ENCODE measurements around the gene PATJ. TPM values are rescaled to one million over a fixed set of nuclear protein-coding genes. Genes with fewer than 3 reads are reported as not detected.

The PATJ gene
- total and polyA plus RNA-seq, 2 experiments from 2014 or later = 35.3 to 68.4 TPM

DNA sequence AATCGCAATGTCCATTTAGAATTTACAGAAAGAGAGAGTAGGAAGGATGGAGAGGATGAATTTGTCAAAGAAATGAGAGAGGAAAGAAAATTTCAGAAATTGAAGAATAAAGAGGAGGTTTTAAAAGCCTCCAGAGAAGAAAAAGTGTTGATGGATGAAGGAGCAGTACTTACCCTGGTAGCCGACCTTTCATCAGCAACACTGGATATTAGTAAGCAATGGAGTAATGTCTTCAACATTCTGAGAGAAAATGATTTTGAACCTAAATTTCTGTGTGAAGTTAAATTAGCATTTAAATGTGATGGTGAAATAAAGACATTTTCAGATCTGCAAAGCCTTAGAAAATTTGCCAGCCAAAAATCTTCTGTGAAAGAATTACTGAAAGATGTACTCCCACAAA is 464.9 kb downstream of the PATJ start (continued):
- TF ChIP-seq, protein P1, sequence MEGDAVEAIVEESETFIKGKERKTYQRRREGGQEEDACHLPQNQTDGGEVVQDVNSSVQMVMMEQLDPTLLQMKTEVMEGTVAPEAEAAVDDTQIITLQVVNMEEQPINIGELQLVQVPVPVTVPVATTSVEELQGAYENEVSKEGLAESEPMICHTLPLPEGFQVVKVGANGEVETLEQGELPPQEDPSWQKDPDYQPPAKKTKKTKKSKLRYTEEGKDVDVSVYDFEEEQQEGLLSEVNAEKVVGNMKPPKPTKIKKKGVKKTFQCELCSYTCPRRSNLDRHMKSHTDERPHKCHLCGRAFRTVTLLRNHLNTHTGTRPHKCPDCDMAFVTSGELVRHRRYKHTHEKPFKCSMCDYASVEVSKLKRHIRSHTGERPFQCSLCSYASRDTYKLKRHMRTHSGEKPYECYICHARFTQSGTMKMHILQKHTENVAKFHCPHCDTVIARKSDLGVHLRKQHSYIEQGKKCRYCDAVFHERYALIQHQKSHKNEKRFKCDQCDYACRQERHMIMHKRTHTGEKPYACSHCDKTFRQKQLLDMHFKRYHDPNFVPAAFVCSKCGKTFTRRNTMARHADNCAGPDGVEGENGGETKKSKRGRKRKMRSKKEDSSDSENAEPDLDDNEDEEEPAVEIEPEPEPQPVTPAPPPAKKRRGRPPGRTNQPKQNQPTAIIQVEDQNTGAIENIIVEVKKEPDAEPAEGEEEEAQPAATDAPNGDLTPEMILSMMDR (conservative IDR thresholded peaks at IDR 0.05; ENCODE audit: low read depth in 2 of 2) = no peak

DNA sequence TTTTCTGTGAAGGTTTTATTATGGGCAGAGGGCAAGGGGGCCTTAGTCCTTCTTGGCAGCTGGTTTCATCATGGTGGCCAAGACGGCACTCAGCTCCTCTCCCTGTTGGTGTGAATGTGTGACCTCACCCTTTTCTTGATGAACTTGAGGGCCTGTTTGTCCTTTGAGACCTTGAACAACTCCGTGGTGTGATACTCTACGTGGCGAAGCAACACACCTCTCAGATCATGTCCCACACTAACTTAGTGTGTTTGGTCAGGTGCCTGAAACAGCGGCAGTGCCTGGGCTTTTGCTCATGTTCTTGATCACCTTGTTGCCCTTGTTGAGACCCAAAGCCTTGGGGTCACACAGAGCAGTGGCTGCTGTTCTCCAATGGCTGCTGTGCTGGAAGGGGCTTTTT is 465.8 kb downstream of the PATJ start:
- ATAC-seq (no peak), DNase-seq (ENCODE audit: low spot score) (no peak)
- Histone ChIP-seq H3K27ac (ENCODE audit: low read depth) (peak overlapping the region; percentile 48), H2AFZ (no peak overlapping the region), H3K36me3 (ENCODE audit: insufficient read depth) (peaks cover 82% of the 10 kb centered on the region), H3K4me1 (ENCODE audit: insufficient read depth) (peaks cover 41% of the 10 kb centered on the region), H3K9me2 (ENCODE audit: insufficient read depth) (no peaks in the 10 kb centered on the region), H4K20me1 (replicated peaks; ENCODE audit: insufficient read depth) (peaks cover 70% of the 10 kb centered on the region), H3K27me3 (ENCODE audit: insufficient read depth) (no peaks in the 10 kb centered on the region), H3F3A (replicated peaks; ENCODE audit: low read depth) (peaks cover 83% of the 10 kb centered on the region), H3K79me2 (replicated peaks; ENCODE audit: insufficient read depth) (peaks cover 65% of the 10 kb centered on the region), H3K4me2 (no peak overlapping the region), H3K4me3 (no peak overlapping the region)
- Mint-ChIP-seq H3K27ac (0 out of 2 replicates have a peak overlapping the region, but pooled peaks have one; percentile 31), H3K36me3 (ENCODE audit: low read depth) (peaks cover 98% of the 10 kb centered on the region), H3K4me3 (no peak overlapping the region), H3K4me1 (peaks cover 49% of the 10 kb centered on the region), H3K27me3 (ENCODE audit: insufficient read depth, low read depth, poor library complexity) (peaks cover 64% of the 10 kb centered on the region), H3K9me3 (peaks cover 44% of the 10 kb centered on the region)
- TF ChIP-seq POLR2AphosphoS5 (IDR thresholded peaks at IDR 0.05; ENCODE audit: low read depth) (peak; percentile 55; the same call in 1 of the 2 replicates), NANOG (IDR thresholded peaks at IDR 0.05; ENCODE audit: borderline replicate concordance) (no peak), ZNF114 (CRISPR knock-in tag; IDR thresholded peaks at IDR 0.05) (no peak), ZNF331 (CRISPR knock-in tag; IDR thresholded peaks at IDR 0.05; ENCODE audit: low read depth) (no peak), EZH2 (IDR thresholded peaks at IDR 0.05; ENCODE audit: low read depth, unreplicated experiment) (no peak)
- TF ChIP-seq, protein P1 (conservative IDR thresholded peaks at IDR 0.05; ENCODE audit: low read depth in 2 of 2) = no peak

DNA sequence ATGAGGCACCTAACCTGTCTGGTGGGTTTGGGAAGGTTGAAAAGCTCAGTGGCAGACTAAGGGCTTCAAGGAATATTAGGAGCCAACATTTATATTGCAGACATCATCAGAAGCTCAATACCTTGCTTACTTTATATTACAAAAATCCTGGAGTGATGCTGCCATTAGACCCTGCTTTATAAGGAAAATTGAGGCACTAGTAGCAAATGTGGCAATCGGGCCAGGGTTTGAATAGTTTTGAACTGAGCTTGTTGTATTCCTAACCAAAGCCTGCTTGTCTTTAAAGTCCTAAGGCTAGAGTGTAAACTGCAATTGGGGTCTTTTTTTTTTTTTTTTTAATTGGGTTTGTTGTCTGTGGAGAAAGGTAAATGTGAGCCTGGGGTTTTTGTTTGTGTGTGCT is 466.7 kb downstream of the PATJ start:
- Histone ChIP-seq H3K4me3 (no peak overlapping the region), H3K36me3 (ENCODE audit: insufficient read depth) (peaks cover 73% of the 10 kb centered on the region)
- peaks cover 47% of the 10 kb centered on the region for H3K9me3 Mint-ChIP-seq
- TF ChIP-seq, protein P2, sequence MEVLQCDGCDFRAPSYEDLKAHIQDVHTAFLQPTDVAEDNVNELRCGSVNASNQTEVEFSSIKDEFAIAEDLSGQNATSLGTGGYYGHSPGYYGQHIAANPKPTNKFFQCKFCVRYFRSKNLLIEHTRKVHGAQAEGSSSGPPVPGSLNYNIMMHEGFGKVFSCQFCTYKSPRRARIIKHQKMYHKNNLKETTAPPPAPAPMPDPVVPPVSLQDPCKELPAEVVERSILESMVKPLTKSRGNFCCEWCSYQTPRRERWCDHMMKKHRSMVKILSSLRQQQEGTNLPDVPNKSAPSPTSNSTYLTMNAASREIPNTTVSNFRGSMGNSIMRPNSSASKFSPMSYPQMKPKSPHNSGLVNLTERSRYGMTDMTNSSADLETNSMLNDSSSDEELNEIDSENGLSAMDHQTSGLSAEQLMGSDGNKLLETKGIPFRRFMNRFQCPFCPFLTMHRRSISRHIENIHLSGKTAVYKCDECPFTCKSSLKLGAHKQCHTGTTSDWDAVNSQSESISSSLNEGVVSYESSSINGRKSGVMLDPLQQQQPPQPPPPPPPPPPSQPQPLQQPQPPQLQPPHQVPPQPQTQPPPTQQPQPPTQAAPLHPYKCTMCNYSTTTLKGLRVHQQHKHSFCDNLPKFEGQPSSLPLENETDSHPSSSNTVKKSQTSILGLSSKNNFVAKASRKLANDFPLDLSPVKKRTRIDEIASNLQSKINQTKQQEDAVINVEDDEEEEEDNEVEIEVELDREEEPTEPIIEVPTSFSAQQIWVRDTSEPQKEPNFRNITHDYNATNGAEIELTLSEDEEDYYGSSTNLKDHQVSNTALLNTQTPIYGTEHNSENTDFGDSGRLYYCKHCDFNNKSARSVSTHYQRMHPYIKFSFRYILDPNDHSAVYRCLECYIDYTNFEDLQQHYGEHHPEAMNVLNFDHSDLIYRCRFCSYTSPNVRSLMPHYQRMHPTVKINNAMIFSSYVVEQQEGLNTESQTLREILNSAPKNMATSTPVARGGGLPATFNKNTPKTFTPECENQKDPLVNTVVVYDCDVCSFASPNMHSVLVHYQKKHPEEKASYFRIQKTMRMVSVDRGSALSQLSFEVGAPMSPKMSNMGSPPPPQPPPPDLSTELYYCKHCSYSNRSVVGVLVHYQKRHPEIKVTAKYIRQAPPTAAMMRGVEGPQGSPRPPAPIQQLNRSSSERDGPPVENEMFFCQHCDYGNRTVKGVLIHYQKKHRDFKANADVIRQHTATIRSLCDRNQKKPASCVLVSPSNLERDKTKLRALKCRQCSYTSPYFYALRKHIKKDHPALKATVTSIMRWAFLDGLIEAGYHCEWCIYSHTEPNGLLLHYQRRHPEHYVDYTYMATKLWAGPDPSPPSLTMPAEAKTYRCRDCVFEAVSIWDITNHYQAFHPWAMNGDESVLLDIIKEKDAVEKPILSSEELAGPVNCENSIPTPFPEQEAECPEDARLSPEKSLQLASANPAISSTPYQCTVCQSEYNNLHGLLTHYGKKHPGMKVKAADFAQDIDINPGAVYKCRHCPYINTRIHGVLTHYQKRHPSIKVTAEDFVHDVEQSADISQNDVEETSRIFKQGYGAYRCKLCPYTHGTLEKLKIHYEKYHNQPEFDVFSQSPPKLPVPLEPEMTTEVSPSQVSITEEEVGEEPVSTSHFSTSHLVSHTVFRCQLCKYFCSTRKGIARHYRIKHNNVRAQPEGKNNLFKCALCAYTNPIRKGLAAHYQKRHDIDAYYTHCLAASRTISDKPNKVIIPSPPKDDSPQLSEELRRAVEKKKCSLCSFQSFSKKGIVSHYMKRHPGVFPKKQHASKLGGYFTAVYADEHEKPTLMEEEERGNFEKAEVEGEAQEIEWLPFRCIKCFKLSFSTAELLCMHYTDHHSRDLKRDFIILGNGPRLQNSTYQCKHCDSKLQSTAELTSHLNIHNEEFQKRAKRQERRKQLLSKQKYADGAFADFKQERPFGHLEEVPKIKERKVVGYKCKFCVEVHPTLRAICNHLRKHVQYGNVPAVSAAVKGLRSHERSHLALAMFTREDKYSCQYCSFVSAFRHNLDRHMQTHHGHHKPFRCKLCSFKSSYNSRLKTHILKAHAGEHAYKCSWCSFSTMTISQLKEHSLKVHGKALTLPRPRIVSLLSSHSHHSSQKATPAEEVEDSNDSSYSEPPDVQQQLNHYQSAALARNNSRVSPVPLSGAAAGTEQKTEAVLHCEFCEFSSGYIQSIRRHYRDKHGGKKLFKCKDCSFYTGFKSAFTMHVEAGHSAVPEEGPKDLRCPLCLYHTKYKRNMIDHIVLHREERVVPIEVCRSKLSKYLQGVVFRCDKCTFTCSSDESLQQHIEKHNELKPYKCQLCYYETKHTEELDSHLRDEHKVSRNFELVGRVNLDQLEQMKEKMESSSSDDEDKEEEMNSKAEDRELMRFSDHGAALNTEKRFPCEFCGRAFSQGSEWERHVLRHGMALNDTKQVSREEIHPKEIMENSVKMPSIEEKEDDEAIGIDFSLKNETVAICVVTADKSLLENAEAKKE (CRISPR knock-in tag; IDR thresholded peaks at IDR 0.05) = no peak
- TF ChIP-seq, protein P1 (conservative IDR thresholded peaks at IDR 0.05; ENCODE audit: low read depth in 2 of 2) = no peak

More for the DNA sequence above, 466.7 kb downstream of the PATJ start:
- Histone ChIP-seq H3K4me1 (ENCODE audit: insufficient read depth) (peaks cover 33% of the 10 kb centered on the region), H3K4me2 (no peak overlapping the region), H3F3A (replicated peaks; ENCODE audit: low read depth) (peaks cover 82% of the 10 kb centered on the region), H3K27ac (ENCODE audit: low read depth) (peak overlapping the region; percentile 48), H3K27me3 (ENCODE audit: insufficient read depth) (no peaks in the 10 kb centered on the region), H3K79me2 (replicated peaks; ENCODE audit: insufficient read depth) (peaks cover 56% of the 10 kb centered on the region), H4K20me1 (replicated peaks; ENCODE audit: insufficient read depth) (peaks cover 61% of the 10 kb centered on the region), H2AFZ (no peak overlapping the region), H3K9me2 (ENCODE audit: insufficient read depth) (no peaks in the 10 kb centered on the region)
- Mint-ChIP-seq H3K27ac (no peak overlapping the region), H3K36me3 (ENCODE audit: low read depth) (peaks cover 98% of the 10 kb centered on the region), H3K27me3 (ENCODE audit: insufficient read depth, low read depth, poor library complexity) (peaks cover 66% of the 10 kb centered on the region), H3K4me1 (peaks cover 44% of the 10 kb centered on the region), H3K4me3 (no peak overlapping the region)
- ATAC-seq (no peak), DNase-seq (ENCODE audit: low spot score) (no peak)
